Gastrocnemius medialis (tissue), 4 donors: ENCODE results near the gene SMO. TPM values are rescaled to one million over a fixed set of nuclear protein-coding genes. Genes with fewer than 3 reads are reported as not detected.

Experiments
- ATAC-seq, 2 donors: fragments of 150-250 bp; one replicate each; pipeline ENCODE4 v1.9.1; 2016
- DNase-seq, 2 donors: peaks; one replicate each; pipeline ENCODE4 v3.0.0-alpha.2; 2019
- H3K27ac ChIP-seq, 4 donors: fragments of 200-600 bp; sonication (generic); 1 replicate in 1 of 4; 2 replicates in 3 of 4; pipeline ENCODE4 v1.5.1; 2016 to 2018; ENCODE audit warnings: mild to moderate bottlenecking in 2 of 4, moderate library complexity in 1 of 4
- H3K27me3 ChIP-seq, 3 donors: fragments of 200-600 bp; sonication (generic) in 2 of 3; 1 replicate in 1 of 3; 2 replicates in 2 of 3; pipeline versions ENCODE4 v1.5.1 to v1.6.0; 2016 to 2019; ENCODE audit warnings: mild to moderate bottlenecking in 1 of 3, moderate library complexity in 1 of 3
- H3K36me3 ChIP-seq, 2 donors: fragments of 200-600 bp; sonication (generic) in 1 of 2; one replicate each; pipeline ENCODE4 v1.5.1; 2017 to 2018
- H3K4me1 ChIP-seq, 2 donors: fragments of 200-600 bp; sonication (generic) in 1 of 2; one replicate each; pipeline ENCODE4 v1.5.1; 2016 to 2017; ENCODE audit warnings: mild to moderate bottlenecking in 2 of 2
- H3K4me3 ChIP-seq, 4 donors: fragments of 200-600 bp; sonication (generic) in 3 of 4; 1 replicate in 1 of 4; 2 replicates in 3 of 4; pipeline ENCODE4 v1.5.1; 2016 to 2019; ENCODE audit warnings: mild to moderate bottlenecking in 2 of 4
- H3K9me3 ChIP-seq, 3 donors: fragments of 200-600 bp; sonication (generic) in 2 of 3; 1 replicate in 1 of 3; 2 replicates in 2 of 3; pipeline ENCODE4 v1.5.1; 2016 to 2019
- CTCF ChIP-seq, 5 experiments: fragments of 450-650 bp in 3 of 5; fragments of 200-600 bp in 2 of 5; sonication (generic) in 2 of 5; IDR thresholded peaks in 4 of 5; conservative IDR thresholded peaks in 1 of 5; 1 replicate in 4 of 5; 2 replicates in 1 of 5; pipeline ENCODE4 v1.5.1; 2016 to 2019; ENCODE audit warnings: antibody characterized with exemption in 5 of 5, mild to moderate bottlenecking in 3 of 5, moderate library complexity in 3 of 5
- POLR2A ChIP-seq, 2 donors: fragments of 450-650 bp; IDR thresholded peaks; one replicate each; pipeline ENCODE4 v1.6.1; 2017; ENCODE audit warnings: antibody characterized with exemption in 2 of 2, mild to moderate bottlenecking in 2 of 2, moderate library complexity in 2 of 2
- in situ Hi-C, 4 donors: fragments of 200-750 bp; cut with MboI; loops; one replicate each; pipeline versions ENCODE4 v1.15.0 to v1.8.0; 2017; ENCODE audit warnings: low sequenced_read_pairs in 4 of 4
- intact Hi-C: fragments of 100-400 bp; cut with DNase I; formaldehyde crosslinking; loops from one replicate; pipeline ENCODE4 v1.15.1; 2023; ENCODE audit warnings: low total_unique reads
- total RNA-seq, 4 donors: library from RNA; depleted of rRNA; stranded (reverse); fragments of >200 nt; gene quantifications; one replicate each; pipeline versions ENCODE4 v1.1.0 to v1.2.3, GENCODE V29; 2016

Gene SMO
- total RNA-seq, 4 donors from 2014 or later: 1.1 to 1.6 (median 1.2) TPM

GRCh38 chr7:129257168-129257567, 68.7 kb downstream of the SMO start:
- peaks cover 23 to 34% of the 10 kb centered on the region in 2 donors for H3K4me1 ChIP-seq
- intact Hi-C loops (no loop called here), in situ Hi-C loops (no loop called here)
- no peak overlapping the region for H3K27ac ChIP-seq
- no peak for DNase-seq
- H3K27me3 ChIP-seq: no peaks in the 10 kb centered on the region
- TF ChIP-seq CTCF (IDR thresholded peaks at IDR 0.05 in 4 of 5, conservative IDR thresholded peaks at IDR 0.05 in 1 of 5) (no peak), POLR2A (IDR thresholded peaks at IDR 0.05) (no peak)
- H3K9me3 ChIP-seq: no peaks in the 10 kb centered on the region
- no peaks in the 10 kb centered on the region for H3K36me3 ChIP-seq
- ATAC-seq: no peak
- no peak overlapping the region for H3K4me3 ChIP-seq

- in situ Hi-C loops: no loop called here
These were observed 70.4 kb downstream of the SMO start for GRCh38 chr7:129258649-129259389.

GRCh38 chr7:129262324-129262723, 73.9 kb downstream of the SMO start:
- Histone ChIP-seq H3K9me3 (no peaks in the 10 kb centered on the region), H3K4me3 (no peak overlapping the region), H3K36me3 (no peaks in the 10 kb centered on the region), H3K4me1 (peaks cover 12% of the 10 kb centered on the region in 2 donors), H3K27me3 (no peaks in the 10 kb centered on the region), H3K27ac (no peak overlapping the region)
- no peak for TF ChIP-seq CTCF (IDR thresholded peaks at IDR 0.05 in 4 of 5, conservative IDR thresholded peaks at IDR 0.05 in 1 of 5)
- no peak for TF ChIP-seq POLR2A (IDR thresholded peaks at IDR 0.05)
- ATAC-seq (no peak), DNase-seq (no peak)
- in situ Hi-C loops: no loop called here
- intact Hi-C loops: no loop called here

More at GRCh38 chr7:129258649-129259389, 70.4 kb downstream of the SMO start:
- H3K9me3 ChIP-seq: no peaks in the 10 kb centered on the region
- intact Hi-C loops: no loop called here
- no peak overlapping the region for H3K4me3 ChIP-seq
- no peak overlapping the region for H3K27ac ChIP-seq
- H3K4me1 ChIP-seq: peaks cover 16 to 27% of the 10 kb centered on the region in 2 donors
- ATAC-seq: no peak
- no peaks in the 10 kb centered on the region for H3K36me3 ChIP-seq
- no peak for DNase-seq
- H3K27me3 ChIP-seq: no peaks in the 10 kb centered on the region
- no peak for TF ChIP-seq CTCF (IDR thresholded peaks at IDR 0.05 in 4 of 5, conservative IDR thresholded peaks at IDR 0.05 in 1 of 5)
- no peak for TF ChIP-seq POLR2A (IDR thresholded peaks at IDR 0.05)

Other genes starting within 250 kb of the SMO start
- gene TNPO3, start 133.5 kb upstream of the SMO start, total RNA-seq: 10 to 100 TPM; 39.1 to 50.9 (median 50.5) TPM
- gene TSPAN33, start 43.9 kb upstream of the SMO start, total RNA-seq: 1 to 10 TPM; 5.6 to 9.1 (median 7.8) TPM
- gene AHCYL2, start 36.4 kb downstream of the SMO start, total RNA-seq: 10 to 100 TPM; 22.7 to 41.0 (median 35.7) TPM
- gene STRIP2, start 245.8 kb downstream of the SMO start, total RNA-seq: 10 to 100 TPM; 14.3 to 43.9 (median 24.7) TPM